Measurements from ENCODE around the gene MED15. TPM values are rescaled to one million over a fixed set of nuclear protein-coding genes. Genes with fewer than 3 reads are reported as not detected.

Gene MED15
- total RNA-seq, 1 donor from 2014 or later: 20.5 TPM

DNA sequence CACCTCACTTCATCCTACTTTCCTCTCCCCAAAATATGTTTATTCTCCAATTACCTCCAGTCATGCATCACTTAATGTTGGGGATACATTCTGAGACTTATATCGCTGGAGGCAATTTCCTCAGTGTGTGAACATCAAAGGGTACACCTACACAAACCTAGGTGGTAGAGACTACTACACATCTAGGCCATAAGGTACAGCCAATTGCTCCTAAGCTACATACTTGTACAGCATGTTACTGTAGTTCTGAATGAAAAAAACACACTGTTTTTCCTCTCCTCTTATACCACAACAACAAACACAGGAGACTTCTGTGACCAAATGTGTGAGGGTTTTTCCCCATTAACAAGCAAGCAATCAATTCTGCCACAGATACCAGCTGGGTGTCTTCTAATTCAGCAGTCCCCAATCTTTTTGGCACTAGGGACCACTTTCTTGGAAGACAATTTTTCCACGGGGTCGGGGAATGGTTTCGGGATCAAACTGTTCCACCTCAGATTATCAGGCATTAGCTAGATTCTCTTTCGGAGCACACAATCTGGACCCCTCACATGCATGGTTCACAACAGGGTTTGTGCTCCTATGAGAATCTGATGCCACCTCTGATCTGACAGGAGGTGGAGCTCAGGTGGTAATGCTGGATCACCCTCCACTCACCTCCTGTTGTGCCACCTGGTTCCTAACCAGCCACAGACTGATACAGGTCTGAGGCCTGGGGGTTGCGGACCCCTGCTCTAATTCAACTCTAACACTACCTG, 17.0 kb upstream of the MED15 start:
- TF ChIP-seq, protein P1, sequence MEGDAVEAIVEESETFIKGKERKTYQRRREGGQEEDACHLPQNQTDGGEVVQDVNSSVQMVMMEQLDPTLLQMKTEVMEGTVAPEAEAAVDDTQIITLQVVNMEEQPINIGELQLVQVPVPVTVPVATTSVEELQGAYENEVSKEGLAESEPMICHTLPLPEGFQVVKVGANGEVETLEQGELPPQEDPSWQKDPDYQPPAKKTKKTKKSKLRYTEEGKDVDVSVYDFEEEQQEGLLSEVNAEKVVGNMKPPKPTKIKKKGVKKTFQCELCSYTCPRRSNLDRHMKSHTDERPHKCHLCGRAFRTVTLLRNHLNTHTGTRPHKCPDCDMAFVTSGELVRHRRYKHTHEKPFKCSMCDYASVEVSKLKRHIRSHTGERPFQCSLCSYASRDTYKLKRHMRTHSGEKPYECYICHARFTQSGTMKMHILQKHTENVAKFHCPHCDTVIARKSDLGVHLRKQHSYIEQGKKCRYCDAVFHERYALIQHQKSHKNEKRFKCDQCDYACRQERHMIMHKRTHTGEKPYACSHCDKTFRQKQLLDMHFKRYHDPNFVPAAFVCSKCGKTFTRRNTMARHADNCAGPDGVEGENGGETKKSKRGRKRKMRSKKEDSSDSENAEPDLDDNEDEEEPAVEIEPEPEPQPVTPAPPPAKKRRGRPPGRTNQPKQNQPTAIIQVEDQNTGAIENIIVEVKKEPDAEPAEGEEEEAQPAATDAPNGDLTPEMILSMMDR (IDR thresholded peaks at IDR 0.05; ENCODE audit: insufficient read depth, low read length, severe bottlenecking): no peak
- H3K36me3 ChIP-seq (ENCODE audit: control insufficient read depth, insufficient read depth, low read length): peaks cover 4% of the 10 kb centered on the region
- H3K4me3 ChIP-seq (ENCODE audit: low read depth, low read length): no peak overlapping the region
- DNase-seq (ENCODE audit: low read depth) (no peak), FAIRE-seq (no peak)
- H3K27me3 ChIP-seq (ENCODE audit: control insufficient read depth, insufficient read depth, low read length): no peaks in the 10 kb centered on the region

DNA sequence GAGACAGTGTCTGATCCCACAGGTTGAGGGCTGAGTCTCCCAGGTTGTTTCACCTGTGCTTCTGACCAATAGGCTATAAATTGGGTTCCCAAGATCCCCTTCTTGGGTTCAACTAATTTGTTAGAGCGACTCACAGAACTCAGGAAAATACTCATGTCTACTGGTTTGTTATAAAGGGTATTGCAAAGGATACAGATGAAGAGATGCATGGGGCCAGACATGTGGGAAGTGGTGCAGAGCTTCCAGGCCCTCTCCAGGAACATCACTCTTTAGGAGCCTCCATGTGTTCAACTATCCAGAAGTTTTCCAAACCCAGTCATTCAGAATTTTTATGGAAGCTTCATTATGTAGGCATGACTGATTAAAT, 16.5 kb upstream of the MED15 start:
- Histone ChIP-seq H3K36me3 (ENCODE audit: control insufficient read depth, insufficient read depth, low read length) (peaks cover 4% of the 10 kb centered on the region), H3K27me3 (ENCODE audit: control insufficient read depth, insufficient read depth, low read length) (no peaks in the 10 kb centered on the region), H3K4me3 (ENCODE audit: low read depth, low read length) (no peak overlapping the region)
- DNase-seq (ENCODE audit: low read depth) (no peak), FAIRE-seq (no peak)
- TF ChIP-seq, protein P1 (IDR thresholded peaks at IDR 0.05; ENCODE audit: insufficient read depth, low read length, severe bottlenecking): no peak

DNA sequence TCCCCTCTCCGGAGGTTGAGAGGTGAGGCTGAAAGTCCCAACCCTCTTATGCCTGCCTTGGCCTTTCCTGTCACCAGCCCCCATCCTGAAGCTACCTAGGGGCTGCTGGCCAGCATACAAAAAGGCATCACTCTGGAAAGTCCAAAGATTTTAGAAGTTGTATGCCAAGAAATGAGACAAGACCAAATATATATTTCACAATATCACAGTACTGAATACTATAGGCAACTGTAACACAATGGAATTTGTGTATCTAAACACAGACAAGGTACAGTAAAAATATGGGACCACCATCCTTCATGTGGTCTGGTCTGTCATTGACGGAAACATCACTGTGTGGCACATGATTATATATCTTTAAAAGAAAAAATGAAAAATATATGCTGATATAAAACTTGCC, 16.1 kb upstream of the MED15 start:
- TF ChIP-seq, protein P1 (IDR thresholded peaks at IDR 0.05; ENCODE audit: insufficient read depth, low read length, severe bottlenecking): no peak
- FAIRE-seq (no peak), DNase-seq (ENCODE audit: low read depth) (no peak)
- H3K36me3 ChIP-seq (ENCODE audit: control insufficient read depth, insufficient read depth, low read length): peaks cover 2% of the 10 kb centered on the region
- H3K4me3 ChIP-seq (ENCODE audit: low read depth, low read length): no peak overlapping the region
- no peaks in the 10 kb centered on the region for H3K27me3 ChIP-seq (ENCODE audit: control insufficient read depth, insufficient read depth, low read length)

DNA sequence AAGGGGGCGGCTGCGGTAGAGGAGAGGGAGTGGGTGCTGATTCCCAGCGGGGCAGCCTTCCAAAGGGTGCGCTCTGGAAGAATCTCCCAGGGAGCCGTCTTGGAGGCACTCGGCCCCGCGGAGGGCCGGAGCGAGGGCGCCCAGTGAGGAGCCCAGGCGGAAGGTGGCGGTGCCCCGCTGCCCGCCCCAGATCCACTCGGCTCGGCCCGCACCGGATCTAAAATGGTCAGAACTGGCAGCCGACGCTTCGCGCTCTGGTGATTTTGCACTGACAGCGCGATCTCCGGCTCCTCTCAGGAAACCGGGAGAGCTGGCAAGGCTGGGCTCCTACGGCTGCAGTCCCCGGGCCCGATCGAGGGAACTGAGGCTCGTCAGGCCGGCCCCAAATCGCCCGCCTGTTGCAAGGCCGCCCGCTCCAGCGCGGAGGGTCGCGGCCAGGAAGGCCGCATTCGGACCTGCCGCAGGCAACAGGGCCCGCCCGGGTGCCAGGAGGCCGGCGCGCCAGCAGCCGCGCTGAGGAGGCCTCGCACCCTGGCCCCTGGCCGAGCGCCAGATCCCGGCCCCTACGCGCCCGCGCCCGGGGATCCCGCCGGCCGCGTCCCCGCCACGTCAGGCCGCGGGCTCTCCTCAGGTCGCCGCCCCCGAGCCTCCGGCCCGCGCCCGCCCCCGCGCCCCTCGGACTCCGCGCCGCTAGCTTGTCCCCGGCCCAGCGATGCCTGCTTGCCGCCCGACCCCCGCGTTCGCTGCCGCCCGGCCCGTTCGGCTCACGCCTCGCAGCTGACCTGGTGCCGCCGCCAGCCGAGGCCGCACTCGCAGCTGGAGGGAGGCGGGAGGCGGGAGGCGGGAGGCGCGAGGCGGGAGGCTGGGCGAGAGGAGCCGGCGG, 12.2 kb upstream of the MED15 start, which contains the start of gene KLHL22:
TSS of gene KLHL22 (minus strand) at position 818 of the 883 bp plus-strand sequence. CDS start 6,584 bp downstream, outside the sequence.
- H3K27me3 ChIP-seq (ENCODE audit: control insufficient read depth, insufficient read depth, low read length): no peaks in the 10 kb centered on the region
- no peaks in the 10 kb centered on the region for H3K36me3 ChIP-seq (ENCODE audit: control insufficient read depth, insufficient read depth, low read length)
- H3K4me3 ChIP-seq (ENCODE audit: low read depth, low read length): peak within 1 kb of the TSS; percentile 70
- TF ChIP-seq, protein P1 (IDR thresholded peaks at IDR 0.05; ENCODE audit: insufficient read depth, low read length, severe bottlenecking): no peak
- DNase-seq (ENCODE audit: low read depth) (no peak), FAIRE-seq (no peak)

DNA sequence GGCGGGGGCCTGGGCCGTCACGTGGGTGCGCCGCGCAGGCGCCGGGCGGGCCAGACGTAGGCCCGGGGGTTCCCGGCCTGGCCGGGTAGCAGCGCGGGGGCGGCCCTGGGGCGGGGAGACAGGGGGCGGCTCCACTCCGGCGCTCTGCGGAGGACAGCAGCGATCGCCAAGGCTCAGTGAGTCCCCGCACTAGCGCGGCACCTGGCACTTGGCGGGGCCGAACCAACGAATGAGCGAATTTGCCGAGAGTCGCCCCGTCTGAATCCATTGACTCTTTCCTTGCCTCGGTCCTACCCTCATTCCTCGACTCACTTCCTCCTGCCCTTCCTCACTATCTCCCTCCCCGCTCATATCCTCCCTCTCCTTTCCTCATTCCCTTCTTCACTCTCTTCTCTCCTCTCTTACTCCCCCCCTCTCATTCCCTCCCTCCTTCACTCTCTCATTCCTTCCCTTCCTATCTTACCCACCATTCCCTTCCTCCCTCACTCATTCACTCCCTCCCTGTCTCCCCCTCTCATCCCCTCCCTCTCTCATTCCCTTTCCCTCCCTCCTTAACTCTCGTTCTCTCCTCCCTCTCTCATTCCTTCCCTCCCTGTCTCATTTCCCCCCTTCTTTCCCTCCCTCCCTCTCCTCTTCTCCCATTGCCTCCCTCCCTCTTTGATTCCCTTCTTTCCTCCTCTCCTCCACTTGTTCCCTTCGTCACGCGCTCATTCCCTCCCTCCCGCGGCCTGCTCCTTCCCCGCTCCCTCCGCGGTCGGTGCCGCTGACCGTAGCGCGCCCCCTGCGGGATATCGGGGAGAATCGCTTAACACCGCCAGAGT, 11.3 kb upstream of the MED15 start:
- FAIRE-seq (no peak), DNase-seq (ENCODE audit: low read depth) (peak; percentile 72)
- TF ChIP-seq, protein P1 (IDR thresholded peaks at IDR 0.05; ENCODE audit: insufficient read depth, low read length, severe bottlenecking): peak; percentile 88
- Histone ChIP-seq H3K4me3 (ENCODE audit: low read depth, low read length) (peak overlapping the region; percentile 70), H3K27me3 (ENCODE audit: control insufficient read depth, insufficient read depth, low read length) (no peaks in the 10 kb centered on the region), H3K36me3 (ENCODE audit: control insufficient read depth, insufficient read depth, low read length) (no peaks in the 10 kb centered on the region)

All from bronchial epithelial cell (primary cell).